ENCODE measurements around the gene AHCY. TPM values are rescaled to one million over a fixed set of nuclear protein-coding genes. Genes with fewer than 3 reads are reported as not detected.
"Not testable (repeated sequence)": the region's sequence is repeated elsewhere in the genome, so short reads cannot be mapped to it uniquely, and the experiment has no call there.

AHCY gene
- total RNA-seq, 1 experiment from 2014 or later: 216 TPM

- no peak for DNase-seq
- Histone ChIP-seq H3K9me3 (no peaks in the 10 kb centered on the region), H3K36me3 (peaks cover 73% of the 10 kb centered on the region), H3K27me3 (no peaks in the 10 kb centered on the region), H3K4me3 (no peak overlapping the region)
Observed at GRCh38 chr20:34283844-34284243, 19.3 kb downstream of the AHCY start.

DNA sequence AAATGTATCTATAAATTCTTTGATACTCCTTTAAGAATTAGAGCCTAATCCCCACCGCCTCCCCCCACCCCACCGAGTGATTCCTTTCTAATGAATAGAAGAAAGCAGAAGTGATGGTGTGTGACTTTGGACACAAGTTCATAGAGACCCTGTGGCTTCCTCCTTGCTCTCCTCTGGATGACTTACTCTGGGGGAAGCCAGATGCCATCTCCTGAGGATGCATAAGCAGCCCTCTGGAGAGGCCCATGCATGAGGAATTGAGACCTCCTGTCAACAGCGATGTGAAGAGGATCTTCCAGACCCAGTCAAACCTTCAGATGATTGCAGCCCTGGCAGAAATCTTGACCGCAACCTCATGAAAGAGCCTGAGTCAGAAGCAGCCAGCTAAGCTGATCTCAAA lies 21.1 kb downstream of the AHCY start:
- Histone ChIP-seq H3K36me3 (peaks cover 75% of the 10 kb centered on the region), H3K4me3 (no peak overlapping the region), H3K9me3 (no peaks in the 10 kb centered on the region), H3K27me3 (no peaks in the 10 kb centered on the region)
- no peak for DNase-seq

DNA sequence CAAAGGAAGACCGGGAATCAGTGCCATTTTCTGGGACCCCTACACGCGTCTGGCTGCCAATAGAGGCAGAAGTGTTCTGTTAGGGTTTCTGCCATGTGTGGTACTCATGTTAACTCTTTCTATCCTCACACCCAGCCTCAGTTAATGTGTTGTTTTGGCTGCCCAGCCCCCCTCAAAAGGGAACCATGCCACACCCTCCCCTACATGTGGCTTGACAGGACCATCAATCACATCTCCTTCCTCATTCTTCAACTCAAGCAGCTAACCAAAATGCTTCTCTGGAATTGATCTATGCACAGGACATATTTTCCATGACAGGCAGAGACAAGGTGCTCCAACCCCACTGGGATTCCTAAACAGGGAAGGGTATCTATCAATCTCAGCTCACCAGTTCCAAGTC lies 22.0 kb downstream of the AHCY start:
- DNase-seq: no peak
- Histone ChIP-seq H3K9me3 (no peaks in the 10 kb centered on the region), H3K36me3 (peaks cover 81% of the 10 kb centered on the region), H3K4me3 (no peak overlapping the region), H3K27me3 (no peaks in the 10 kb centered on the region)

- DNase-seq: no peak
- no peaks in the 10 kb centered on the region for H3K9me3 ChIP-seq
- peaks cover 47% of the 10 kb centered on the region for H3K36me3 ChIP-seq
- H3K4me3 ChIP-seq: no peak overlapping the region
- H3K27me3 ChIP-seq: no peaks in the 10 kb centered on the region
Observed at GRCh38 chr20:34274694-34275093, 28.5 kb downstream of the AHCY start.

DNA sequence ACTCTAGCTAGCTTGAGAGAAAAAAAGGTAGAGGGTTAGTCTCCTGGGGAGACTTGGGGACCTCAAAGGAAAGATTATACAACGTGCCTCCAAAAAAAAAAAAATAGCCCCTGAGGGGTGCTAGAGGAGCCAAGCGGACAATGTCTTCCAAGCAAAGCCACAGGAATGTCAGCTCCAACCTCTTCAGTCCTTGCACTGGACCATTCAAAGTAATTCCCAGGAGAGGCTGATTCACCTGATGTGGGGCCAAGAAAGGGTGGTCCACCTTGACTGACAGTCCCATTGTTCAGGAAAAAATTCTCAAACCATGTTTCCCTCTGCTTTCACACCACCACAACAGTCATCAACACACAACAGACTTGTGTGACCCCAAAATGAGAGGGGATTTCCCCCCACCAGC lies 31.2 kb downstream of the AHCY start:
- H3K27me3 ChIP-seq: no peaks in the 10 kb centered on the region
- H3K4me3 ChIP-seq: no peak overlapping the region
- H3K36me3 ChIP-seq: peaks cover 34% of the 10 kb centered on the region
- H3K9me3 ChIP-seq: no peaks in the 10 kb centered on the region
- DNase-seq: peak; percentile 75

DNA sequence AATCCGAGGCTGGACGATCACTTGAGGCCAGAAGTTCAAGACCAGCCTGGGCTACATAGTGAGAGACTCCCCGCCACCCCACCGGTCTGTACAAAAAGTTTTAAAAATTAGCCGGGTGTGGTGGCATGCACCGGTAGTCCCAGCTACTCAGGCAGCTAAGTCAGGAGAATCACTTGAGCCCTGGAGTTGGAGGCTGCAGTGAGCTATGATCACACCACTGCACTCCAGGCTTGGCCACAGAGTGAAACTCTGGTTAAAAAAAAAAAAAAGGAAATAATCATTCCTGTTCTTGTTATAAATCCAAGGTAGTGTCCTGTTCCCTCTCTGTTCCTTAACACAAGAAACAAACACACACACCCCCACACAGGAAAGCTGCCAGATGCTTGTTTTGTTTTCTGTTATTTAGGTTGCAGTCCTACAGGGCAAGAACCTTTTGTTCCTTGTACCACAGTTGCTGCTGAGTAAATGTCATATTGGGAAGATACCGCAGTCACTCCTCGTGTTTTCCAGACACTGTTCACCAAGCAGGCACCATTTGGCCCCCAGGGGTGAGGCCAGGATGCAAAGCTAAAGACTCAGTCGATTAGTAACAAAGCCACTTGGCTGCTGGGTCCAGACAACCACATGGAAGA lies 33.0 kb downstream of the AHCY start:
- Histone ChIP-seq H3K36me3 (peaks cover 17% of the 10 kb centered on the region), H3K9me3 (no peaks in the 10 kb centered on the region), H3K4me3 (no peak overlapping the region), H3K27me3 (no peaks in the 10 kb centered on the region)
- DNase-seq: no peak

DNA sequence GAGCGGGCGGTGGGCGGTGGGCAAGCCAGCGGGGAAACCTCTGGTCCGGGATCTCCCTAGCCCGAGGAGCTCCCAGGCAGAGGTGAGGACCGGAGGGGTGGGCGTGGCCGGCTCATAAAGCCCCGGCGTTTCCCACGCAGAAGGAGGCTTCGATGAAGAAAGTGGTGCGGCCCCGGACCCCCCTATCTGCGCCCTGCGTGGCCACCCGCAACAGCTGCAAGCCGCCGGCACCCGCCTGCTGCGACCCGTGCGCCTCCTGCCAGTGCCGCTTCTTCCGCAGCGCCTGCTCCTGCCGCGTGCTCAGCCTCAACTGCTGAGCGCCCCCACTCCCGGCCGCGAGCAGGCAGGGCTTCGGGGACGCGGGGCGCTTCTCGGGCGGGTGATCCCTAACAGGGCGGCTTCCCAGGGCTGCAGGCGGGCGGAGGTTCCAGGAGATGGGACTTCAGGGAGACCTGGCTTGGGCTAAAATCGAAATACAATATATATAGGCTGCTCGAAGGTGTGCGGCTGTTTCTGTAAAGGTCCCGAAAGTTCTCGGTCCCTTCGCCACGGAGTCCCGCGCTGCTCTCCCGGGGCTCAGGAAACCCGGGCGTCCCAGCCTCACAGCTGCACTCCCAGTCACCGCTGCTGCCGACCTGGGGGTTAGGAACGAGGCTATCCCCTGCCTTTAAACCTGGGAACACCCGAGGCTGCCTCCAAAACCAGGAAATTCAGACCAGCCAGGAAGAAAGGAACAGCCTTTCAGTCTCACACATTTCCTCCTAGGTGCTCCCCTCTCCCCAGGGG lies 34.1 kb downstream of the AHCY start:
- Histone ChIP-seq H3K36me3 (peaks cover 15% of the 10 kb centered on the region), H3K9me3 (no peaks in the 10 kb centered on the region), H3K4me3 (no peak overlapping the region), H3K27me3 (no peaks in the 10 kb centered on the region)
- DNase-seq: no peak

GRCh38 chr20:34268145-34268544 lies 35.0 kb downstream of the AHCY start:
- no peak for DNase-seq
- no peaks in the 10 kb centered on the region for H3K27me3 ChIP-seq
- H3K36me3 ChIP-seq: peaks cover 10% of the 10 kb centered on the region
- H3K9me3 ChIP-seq: no peaks in the 10 kb centered on the region
- no peak overlapping the region for H3K4me3 ChIP-seq

- DNase-seq: no peak
- H3K27me3 ChIP-seq: no peaks in the 10 kb centered on the region
Observed at GRCh38 chr20:34264141-34264540, 39.0 kb downstream of the AHCY start.

DNA sequence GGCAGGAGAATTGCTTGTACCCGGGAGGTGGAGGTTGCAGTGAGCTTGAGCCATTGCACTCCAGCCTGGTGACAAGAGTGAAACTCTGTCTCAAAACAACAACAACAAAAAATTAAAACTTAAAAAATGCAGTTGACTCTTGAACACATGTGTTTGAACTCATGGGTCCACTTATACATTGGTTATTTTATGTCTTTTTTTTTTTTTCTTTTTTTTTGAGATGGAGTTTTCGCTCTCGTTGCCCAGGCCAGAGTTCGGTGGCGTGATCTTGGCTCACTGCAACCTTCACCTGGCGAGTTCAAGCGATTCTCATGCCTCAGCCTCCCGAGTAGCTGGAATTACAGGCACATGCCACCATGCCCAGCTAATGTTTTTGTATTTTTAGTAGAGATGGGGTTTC lies 39.7 kb downstream of the AHCY start:
- H3K9me3 ChIP-seq, DNase-seq, H3K36me3 ChIP-seq, H3K4me3 ChIP-seq, H3K27me3 ChIP-seq: not testable (repeated sequence)

More at GRCh38 chr20:34264141-34264540, 39.0 kb downstream of the AHCY start:
- Histone ChIP-seq H3K4me3 (no peak overlapping the region), H3K36me3 (peaks cover 4% of the 10 kb centered on the region), H3K9me3 (no peaks in the 10 kb centered on the region)

- H3K36me3 ChIP-seq: peaks cover 2% of the 10 kb centered on the region; the same call in 1 of the 2 replicates
- DNase-seq: peak; percentile 56
- no peak overlapping the region for H3K4me3 ChIP-seq
- no peaks in the 10 kb centered on the region for H3K27me3 ChIP-seq
- no peaks in the 10 kb centered on the region for H3K9me3 ChIP-seq
Observed at GRCh38 chr20:34262488-34263288, 40.5 kb downstream of the AHCY start.

GRCh38 chr20:34260208-34260942 lies 42.8 kb downstream of the AHCY start:
- H3K9me3 ChIP-seq: no peaks in the 10 kb centered on the region
- no peaks in the 10 kb centered on the region for H3K27me3 ChIP-seq
- no peak overlapping the region for H3K4me3 ChIP-seq
- no peak for DNase-seq
- peaks cover 2% of the 10 kb centered on the region; the same call in 1 of the 2 replicates for H3K36me3 ChIP-seq

- H3K9me3 ChIP-seq: no peaks in the 10 kb centered on the region
- DNase-seq: no peak
- no peaks in the 10 kb centered on the region for H3K36me3 ChIP-seq
- no peak overlapping the region for H3K4me3 ChIP-seq
- H3K27me3 ChIP-seq: no peaks in the 10 kb centered on the region
Observed at GRCh38 chr20:34256629-34257124, 46.5 kb downstream of the AHCY start.

DNA sequence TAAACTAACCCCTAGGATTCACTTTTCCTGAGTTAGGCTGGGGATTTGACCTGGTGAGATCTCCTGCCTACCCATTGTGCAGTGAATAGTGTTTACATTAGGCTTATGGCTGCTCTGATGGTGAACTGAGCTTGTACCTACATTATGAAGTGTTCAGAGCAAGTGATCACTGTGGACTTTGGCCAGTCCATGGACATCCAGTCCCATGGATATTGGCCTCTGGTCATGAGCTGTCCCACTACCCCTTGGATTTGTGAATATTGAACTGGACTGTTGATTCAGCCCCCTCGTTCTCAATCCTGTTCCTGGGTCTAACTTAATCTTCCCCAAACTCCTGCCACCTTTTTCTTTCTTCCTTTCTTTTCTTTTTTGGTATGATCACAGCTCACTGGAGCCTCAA lies 48.2 kb downstream of the AHCY start:
- Histone ChIP-seq H3K4me3 (no peak overlapping the region), H3K36me3 (no peaks in the 10 kb centered on the region), H3K27me3 (no peaks in the 10 kb centered on the region), H3K9me3 (no peaks in the 10 kb centered on the region)
- no peak for DNase-seq

DNA sequence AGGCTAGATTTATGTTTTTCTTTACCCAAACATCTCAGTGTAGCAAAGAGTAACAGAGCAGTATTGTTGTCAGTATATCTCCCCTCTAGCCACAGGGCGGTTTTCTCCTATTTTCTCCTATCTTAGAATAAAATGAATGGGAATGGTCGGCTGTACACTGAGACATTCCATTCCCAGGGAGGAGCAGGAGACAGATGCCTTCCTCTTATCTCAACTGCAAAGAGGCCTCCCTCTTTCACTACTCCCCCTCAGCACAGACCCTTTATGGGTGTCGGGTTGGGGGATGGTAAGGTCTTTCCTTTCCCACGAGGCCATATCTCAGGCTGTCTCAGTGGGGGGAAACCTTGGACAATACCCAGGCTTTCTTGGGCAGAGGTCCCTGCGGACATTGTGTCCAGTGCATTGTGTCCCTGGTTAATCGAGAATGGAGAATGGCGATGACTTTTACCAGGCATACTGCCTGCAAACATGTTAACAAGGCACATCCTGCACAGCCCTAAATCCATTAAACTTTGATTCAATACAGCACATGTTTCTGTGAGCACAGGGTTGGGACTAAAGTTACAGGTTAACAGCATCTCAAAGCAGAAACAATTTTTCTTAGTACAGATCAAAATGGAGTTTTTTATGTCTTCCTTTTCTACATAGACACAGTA lies 50.6 kb downstream of the AHCY start:
- not testable (repeated sequence) for H3K36me3 ChIP-seq, H3K27me3 ChIP-seq, H3K9me3 ChIP-seq, DNase-seq, H3K4me3 ChIP-seq

GRCh38 chr20:34251619-34252018 lies 51.5 kb downstream of the AHCY start:
- Histone ChIP-seq H3K27me3 (no peaks in the 10 kb centered on the region), H3K9me3 (no peaks in the 10 kb centered on the region), H3K4me3 (no peak overlapping the region), H3K36me3 (no peaks in the 10 kb centered on the region)
- DNase-seq: no peak

Data from MG63 (cell line).